Measurements from ENCODE around the gene SIX3.

The SIX3 gene

GRCh38 chr2:44943693-44944101 lies 2.2 kb downstream of the SIX3 start:
- no peak for DNase-seq (ENCODE audit: low read depth)

- no peak for DNase-seq (ENCODE audit: low read depth)
Observed at GRCh38 chr2:44944102-44944951, 2.8 kb downstream of the SIX3 start.

DNA sequence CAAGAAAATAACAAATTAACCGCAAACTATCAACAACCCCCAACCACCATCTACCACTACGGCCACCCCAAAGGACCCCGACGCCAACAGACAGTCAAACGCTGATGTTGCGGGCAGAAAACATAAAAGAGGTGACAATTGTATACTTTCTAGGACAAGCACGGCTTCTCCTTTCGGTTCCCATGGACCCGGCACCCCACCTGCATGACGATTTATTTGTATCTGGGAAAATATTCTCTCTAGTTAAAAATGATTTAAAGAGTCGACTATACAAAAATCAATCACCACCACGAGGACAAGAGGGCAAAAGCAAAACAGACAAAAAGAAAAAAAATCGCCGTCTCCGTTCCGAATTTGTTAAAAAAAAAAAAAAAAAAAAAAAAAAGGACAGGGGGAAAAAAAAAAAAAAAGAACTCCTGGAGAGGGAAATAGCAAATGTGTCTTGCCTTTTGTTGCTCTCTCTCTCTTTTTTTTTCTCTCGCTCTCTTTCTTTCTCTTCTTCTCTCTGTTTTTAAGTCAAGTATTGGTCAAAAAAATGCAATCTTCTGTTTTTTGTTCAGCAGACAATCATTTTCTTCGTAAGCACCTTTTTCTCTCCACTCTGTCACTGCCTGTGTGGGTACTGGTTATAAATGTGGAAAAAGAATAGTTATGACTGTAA lies 3.6 kb downstream of the SIX3 start:
- DNase-seq (ENCODE audit: low read depth): no peak

GRCh38 chr2:44945676-44946371 lies 4.3 kb downstream of the SIX3 start:
- no peak for DNase-seq (ENCODE audit: low read depth)

GRCh38 chr2:44946372-44947027 lies 5.0 kb downstream of the SIX3 start:
- DNase-seq (ENCODE audit: low read depth): no peak

DNA sequence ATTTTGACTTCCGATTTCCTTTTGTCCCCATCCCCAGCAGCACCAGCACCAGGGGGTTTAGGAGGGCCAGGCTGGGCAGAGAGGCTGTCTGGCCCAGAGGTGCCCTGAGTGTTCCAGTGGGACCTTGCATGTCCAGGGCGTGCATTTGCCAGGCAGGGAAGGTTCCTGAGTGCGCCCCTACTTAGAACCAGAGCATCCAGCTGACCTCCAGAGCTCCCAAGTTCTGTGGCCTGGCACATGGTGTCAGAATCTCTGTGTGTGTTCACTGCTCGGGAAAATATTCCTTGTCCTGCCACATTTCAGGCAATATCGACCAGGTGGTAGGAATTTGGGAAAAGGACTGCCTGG lies 5.5 kb downstream of the SIX3 start:
- DNase-seq (ENCODE audit: low read depth): no peak

GRCh38 chr2:44948565-44949328 lies 7.2 kb downstream of the SIX3 start:
- DNase-seq (ENCODE audit: low read depth): no peak

- DNase-seq (ENCODE audit: low read depth): no peak
Observed at GRCh38 chr2:44949329-44950151, 8.0 kb downstream of the SIX3 start.

DNA sequence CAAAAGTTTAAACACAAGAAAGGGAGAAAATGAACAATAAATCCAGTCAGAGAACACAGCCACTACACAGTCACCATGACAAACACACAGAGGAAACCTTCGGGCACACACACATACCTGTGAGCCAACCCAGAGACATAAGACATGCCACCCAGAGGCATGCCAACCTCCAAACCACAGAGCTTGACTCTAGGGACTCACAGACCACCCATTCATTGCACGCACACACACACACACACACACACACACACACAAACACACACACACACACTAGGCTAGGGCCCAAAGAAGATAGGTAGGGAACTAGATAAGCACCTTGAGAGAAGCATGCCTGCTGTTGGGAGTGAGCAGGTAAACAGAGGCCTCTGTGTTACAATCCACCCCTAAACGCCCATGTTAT lies 9.1 kb downstream of the SIX3 start:
- no peak for DNase-seq (ENCODE audit: low read depth)

DNA sequence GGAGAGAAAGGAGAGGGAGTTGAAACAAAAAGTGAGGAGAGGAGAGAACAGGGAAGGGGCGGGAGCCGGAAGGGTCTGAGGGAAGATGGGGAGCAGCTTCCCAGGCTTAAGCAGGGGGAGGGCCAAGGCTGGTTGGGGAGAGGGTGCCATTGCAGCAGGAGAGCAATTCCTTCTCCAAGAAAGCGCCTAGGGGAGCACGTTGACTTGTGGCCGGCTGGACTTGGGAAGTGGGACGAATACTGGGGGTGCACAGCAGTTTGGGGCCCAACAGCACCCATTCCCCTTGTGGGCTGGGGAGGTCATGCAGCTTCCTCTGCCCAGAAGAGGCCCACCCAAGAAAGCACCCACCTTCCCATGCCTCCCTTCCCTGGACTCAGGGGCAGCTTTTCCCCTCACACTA lies 9.6 kb downstream of the SIX3 start:
- no peak for DNase-seq (ENCODE audit: low read depth)

DNA sequence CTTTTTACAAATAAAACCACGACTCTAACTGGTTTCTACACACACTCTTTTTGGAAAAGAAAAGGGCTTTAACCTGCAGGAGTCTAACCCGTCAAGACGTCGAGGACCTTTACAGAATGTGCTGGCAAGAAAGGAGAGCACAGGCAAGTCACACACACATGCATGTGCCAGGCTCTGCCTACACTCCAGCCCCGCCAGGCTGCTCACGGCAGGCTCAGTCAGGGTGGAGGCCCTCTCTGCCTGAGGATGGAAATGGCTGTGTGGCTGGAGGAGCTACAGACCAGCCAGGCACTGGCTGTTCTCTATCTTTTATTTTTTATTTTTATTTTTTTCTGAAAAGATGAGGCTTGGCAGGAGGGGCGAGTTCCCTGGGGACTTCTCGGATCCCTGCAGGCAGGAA lies 10.2 kb downstream of the SIX3 start:
- DNase-seq (ENCODE audit: low read depth): no peak

GRCh38 chr2:44952143-44952805 lies 10.8 kb downstream of the SIX3 start:
- no peak for DNase-seq (ENCODE audit: low read depth)

DNA sequence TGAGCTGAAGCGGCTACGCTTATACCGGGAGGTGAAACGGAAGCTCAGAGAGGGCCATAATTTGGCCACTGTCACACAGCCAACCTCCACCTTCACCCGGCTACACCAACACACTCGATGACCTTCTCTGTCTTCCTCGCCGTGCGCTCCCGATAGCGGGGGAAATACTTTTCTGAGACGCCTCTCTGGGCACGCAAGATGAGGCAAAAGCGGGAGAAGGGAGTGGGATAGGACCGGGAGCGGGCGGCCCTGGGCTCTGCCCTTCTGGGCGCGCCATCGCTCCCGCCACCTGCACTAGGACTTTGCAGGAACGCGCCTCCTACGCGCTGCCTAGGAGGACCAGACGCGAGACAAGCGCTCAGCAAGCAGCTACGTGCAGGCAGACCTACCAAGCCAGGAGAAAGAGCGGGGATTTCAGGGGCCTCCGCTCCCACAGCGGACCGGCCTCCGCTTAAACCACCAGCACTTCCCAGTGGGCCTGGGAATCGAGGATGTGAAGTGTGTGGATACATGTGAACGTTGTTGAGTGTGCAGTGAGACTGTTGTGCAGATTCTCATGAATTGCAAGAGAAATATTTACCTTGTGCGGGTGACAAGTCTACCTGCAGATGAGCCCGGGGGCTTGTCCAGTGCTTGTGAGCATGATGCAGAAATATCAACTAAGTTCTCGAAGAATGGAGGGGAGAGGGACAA lies 11.4 kb downstream of the SIX3 start:
- DNase-seq (ENCODE audit: low read depth): no peak

DNA sequence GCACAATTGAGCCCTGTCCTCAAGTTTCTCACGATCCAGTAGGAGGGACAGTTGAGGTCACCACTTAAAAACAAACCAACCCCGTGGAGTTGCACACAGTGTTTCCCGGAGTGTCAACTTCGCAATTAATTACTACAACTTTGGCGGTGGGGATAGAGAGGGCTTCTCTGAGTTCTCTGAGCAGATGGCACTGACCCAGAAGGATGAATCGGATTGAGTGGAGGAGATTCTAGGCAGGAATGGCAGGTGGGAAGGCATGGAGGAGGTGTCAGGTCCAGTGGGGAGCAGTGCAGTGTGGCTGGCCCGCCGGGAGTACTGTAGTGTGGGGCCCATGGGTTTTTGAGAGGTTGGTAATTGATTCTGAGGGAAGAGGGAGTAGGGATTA lies 12.0 kb downstream of the SIX3 start:
- DNase-seq (ENCODE audit: low read depth): no peak

DNA sequence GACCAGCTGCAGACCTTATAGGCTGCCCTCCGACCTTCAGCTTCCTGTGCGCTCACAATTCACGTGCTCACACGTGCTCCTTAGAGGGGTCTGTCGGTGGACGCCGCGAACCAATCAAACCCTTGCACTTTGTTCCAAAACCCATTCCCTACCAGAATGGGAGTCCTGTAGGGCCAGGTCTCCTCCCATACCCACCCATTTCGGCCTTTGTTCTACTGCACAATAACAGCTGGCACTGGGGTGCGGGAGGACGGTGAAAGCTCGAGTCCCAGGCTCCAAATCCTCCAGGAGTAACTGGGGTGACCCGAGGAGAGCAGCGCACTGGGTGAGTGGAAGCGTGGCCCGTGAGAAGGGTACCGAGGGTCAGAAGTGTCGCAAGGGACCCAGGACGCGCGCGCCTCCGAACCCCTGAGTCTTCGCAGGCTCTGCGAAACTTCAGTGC lies 13.0 kb downstream of the SIX3 start:
- no peak for DNase-seq (ENCODE audit: low read depth)

- DNase-seq (ENCODE audit: low read depth): no peak
Observed at GRCh38 chr2:44954889-44955592, 13.5 kb downstream of the SIX3 start.

GRCh38 chr2:44955593-44956392 lies 14.3 kb downstream of the SIX3 start:
- DNase-seq (ENCODE audit: low read depth): peak; percentile 75

DNA sequence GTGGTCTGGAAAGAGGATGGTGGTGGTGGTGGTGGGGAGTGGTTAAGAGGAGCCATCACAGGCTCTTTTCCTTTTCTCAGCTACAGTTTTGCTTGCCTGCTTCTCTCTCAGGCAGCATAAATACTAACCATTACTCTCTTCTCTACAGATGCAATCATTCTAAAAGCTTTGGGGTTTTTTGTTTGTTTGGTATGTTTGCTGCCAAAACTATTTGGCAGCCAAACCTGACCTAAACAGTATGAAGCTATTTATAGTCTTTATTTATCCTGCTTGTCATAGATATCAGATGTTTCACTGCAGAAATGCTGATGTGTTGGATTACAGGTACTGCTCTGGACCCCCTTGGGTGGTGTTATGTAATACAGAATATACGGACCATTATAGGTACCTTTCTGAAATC lies 15.3 kb downstream of the SIX3 start:
- no peak for DNase-seq (ENCODE audit: low read depth)
